H1 (cell line): ENCODE results near the gene TGFB1I1. TPM values are rescaled to one million over a fixed set of nuclear protein-coding genes. Genes with fewer than 3 reads are reported as not detected.
A peak's percentile ranks its signal among the peaks of the same experiment; 100 is the strongest.

Experiments used
- CTBP2 ChIP-seq: IDR thresholded peaks from 2 replicates; pipeline ENCODE4 v1.7.0; 2011; ENCODE audit warnings: borderline replicate concordance, mild to moderate bottlenecking, moderate library complexity, mixed read lengths, low read length; ENCODE audit not compliant: insufficient read depth, insufficient read length
- EZH2 ChIP-seq: fragments of 200-600 bp; sonication (generic); IDR thresholded peaks from 2 replicates; pipeline ENCODE4 v1.7.1; 2012; ENCODE audit warnings: low read depth, mild to moderate bottlenecking, moderate library complexity, low read length, inconsistent platforms; ENCODE audit not compliant: severe bottlenecking
- FOSL1 ChIP-seq: IDR thresholded peaks from 2 replicates; pipeline ENCODE4 v1.6.1; 2011; ENCODE audit warnings: mild to moderate bottlenecking, low read depth, low read length, moderate library complexity; ENCODE audit not compliant: insufficient read depth
- MAFK ChIP-seq: IDR thresholded peaks from 2 replicates; pipeline ENCODE4 v1.6.1; 2012; ENCODE audit warnings: low read depth, mild to moderate bottlenecking, improper control_type of control experiment, low read length
- NRF1 ChIP-seq: IDR thresholded peaks from 2 replicates; pipeline ENCODE4 v1.6.1; 2011; ENCODE audit warnings: mild to moderate bottlenecking, low read depth, low read length, improper control_type of control experiment
- RAD21 ChIP-seq, 2 experiments: IDR thresholded peaks in 1 of 2; conservative IDR thresholded peaks in 1 of 2; 2 replicates each; pipeline ENCODE4 v1.6.1; 2011; ENCODE audit warnings: low read depth in 2 of 2, low read length in 2 of 2, improper control_type of control experiment in 1 of 2, inconsistent platforms in 1 of 2, mild to moderate bottlenecking in 1 of 2, moderate library complexity in 1 of 2
- RNF2 ChIP-seq: fragments of 200-900, 300-1000 bp; sonication (generic); IDR thresholded peaks from 2 replicates; pipeline ENCODE4 v1.7.1; 2016; ENCODE audit warnings: borderline replicate concordance, low read depth, mild to moderate bottlenecking, antibody characterized with exemption, low read length; ENCODE audit not compliant: poor library complexity, severe bottlenecking; ENCODE audit errors: missing control alignments
- USF2 ChIP-seq: IDR thresholded peaks from 2 replicates; pipeline ENCODE4 v1.6.1; 2011; ENCODE audit warnings: low read length, improper control_type of control experiment
- polyA plus RNA-seq, 7 experiments: library from polyadenylated mRNA; depleted of rRNA in 3 of 7; stranded (reverse) in 5 of 7; unstranded in 2 of 7; fragments of >200 nt in 5 of 7; fragments of 200-250 nt in 2 of 7; gene quantifications; 1 replicate in 5 of 7; 2 replicates in 1 of 7; 4 replicates in 1 of 7; pipeline versions ENCODE4 v1.2.1 to v1.2.3, GENCODE V29; 2011 to 2013; ENCODE audit warnings: missing spikeins in 2 of 7, mixed read lengths in 2 of 7
- total RNA-seq: library from RNA; stranded (reverse); fragmentation: NEBNext Ultra II Directional; extraction: Animal tissue kit (Norgen Biotek cat#: 25700); gene quantifications from 2 replicates; pipeline ENCODE4 v1.2.1, GENCODE V29; 2021

Gene TGFB1I1
- total and polyA plus RNA-seq, 2 of the 8 experiments (the other 6 are each of a cell fraction or from before 2014, with no cell fraction given) = 5.6 to 5.8 TPM

DNA sequence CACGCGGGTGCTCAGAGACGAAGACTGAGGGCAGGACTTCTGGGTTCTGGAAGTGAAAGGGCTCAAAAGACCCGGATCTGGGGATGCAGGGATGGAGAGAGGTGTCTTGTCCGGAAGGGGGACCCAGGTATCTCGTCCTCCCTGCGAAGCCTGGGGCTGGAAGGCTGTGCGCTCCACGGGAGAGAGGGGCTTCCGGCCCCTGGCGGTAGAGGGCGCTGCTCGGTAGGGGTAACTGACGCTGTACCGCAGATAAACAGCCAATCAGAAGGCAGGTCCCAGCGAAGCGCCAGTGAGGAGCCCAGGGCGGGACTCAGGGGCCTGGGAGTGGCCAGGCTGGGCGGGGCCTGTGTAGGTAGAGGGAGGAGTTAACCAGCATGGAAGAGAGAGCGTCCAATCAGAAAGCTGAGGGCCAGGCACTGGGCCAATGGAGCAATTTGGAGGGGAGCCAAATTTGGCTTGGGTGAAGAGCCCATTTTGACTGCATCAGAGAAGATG, 804 bp downstream of the TGFB1I1 start (continued):
- no peak for TF ChIP-seq EZH2
- no peak for TF ChIP-seq RNF2
- TF ChIP-seq RAD21 (IDR thresholded peaks at IDR 0.05 in 1 of 2, conservative IDR thresholded peaks at IDR 0.05 in 1 of 2; ENCODE audit: low read depth in 2 of 2, low read length in 2 of 2) = peak; percentile 40 to 46
- no peak for TF ChIP-seq NRF1
- no peak for TF ChIP-seq USF2
- no peak for TF ChIP-seq CTBP2
- peak; percentile 90 for TF ChIP-seq FOSL1
- no peak for TF ChIP-seq MAFK
